Glomerular visceral epithelial cell (primary cell): ENCODE data around the gene PRDM5.
A peak's percentile ranks its signal among the peaks of the same experiment; 100 is the strongest.

Experiments
- DNase-seq: peaks from one replicate; pipeline ENCODE4 v3.0.0-alpha.2; 2016; ENCODE audit errors: extremely low spot score

PRDM5 gene

GRCh38 chr4:120922381-120923206 lies at the start of gene PRDM5:
TSS of gene PRDM5 (minus strand) at chr4:120922726. CDS start at chr4:120922608, 118 bp downstream.
- DNase-seq = peak; percentile 57

GRCh38 chr4:120971884-120972283 lies 49.4 kb upstream of the PRDM5 start:
- DNase-seq = no peak

GRCh38 chr4:120965938-120966337 lies 43.4 kb upstream of the PRDM5 start:
- no peak for DNase-seq

- DNase-seq = no peak
Observed at GRCh38 chr4:120964596-120964995, 42.1 kb upstream of the PRDM5 start.

GRCh38 chr4:120963449-120963848 lies 40.9 kb upstream of the PRDM5 start:
- DNase-seq = no peak

GRCh38 chr4:120960656-120961267 lies 38.2 kb upstream of the PRDM5 start:
- DNase-seq = no peak

- DNase-seq = no peak
Observed at GRCh38 chr4:120948382-120948781, 25.9 kb upstream of the PRDM5 start.

GRCh38 chr4:120942776-120943175 lies 20.2 kb upstream of the PRDM5 start:
- DNase-seq = no peak

GRCh38 chr4:120940547-120940946 lies 18.0 kb upstream of the PRDM5 start:
- no peak for DNase-seq

- no peak for DNase-seq
Observed at GRCh38 chr4:120939693-120940092, 17.2 kb upstream of the PRDM5 start.

- DNase-seq = no peak
Observed at GRCh38 chr4:120929847-120930246, 7.3 kb upstream of the PRDM5 start.

GRCh38 chr4:120927801-120928409 lies 5.4 kb upstream of the PRDM5 start:
- no peak for DNase-seq

- no peak for DNase-seq
Observed at GRCh38 chr4:120926358-120927025, 4.0 kb upstream of the PRDM5 start.

- no peak for DNase-seq
Observed at GRCh38 chr4:120924931-120925330, 2.4 kb upstream of the PRDM5 start.

- no peak for DNase-seq
Observed at GRCh38 chr4:120923207-120923522, 639 bp upstream of the PRDM5 start.

- peak; percentile 77 for DNase-seq
Observed at GRCh38 chr4:120921456-120922380, 808 bp downstream of the PRDM5 start.

- DNase-seq = no peak
Observed at GRCh38 chr4:120920666-120921065, 1.9 kb downstream of the PRDM5 start.

GRCh38 chr4:120919358-120919757 lies 3.2 kb downstream of the PRDM5 start:
- DNase-seq = no peak

- DNase-seq = no peak
Observed at GRCh38 chr4:120918788-120919187, 3.7 kb downstream of the PRDM5 start.

- no peak for DNase-seq
Observed at GRCh38 chr4:120918092-120918491, 4.4 kb downstream of the PRDM5 start.

- DNase-seq = no peak
Observed at GRCh38 chr4:120916937-120917336, 5.6 kb downstream of the PRDM5 start.
